ENCODE results near the gene PRMT1.
A peak's percentile ranks its signal among the peaks of the same experiment; 100 is the strongest.

PRMT1 gene

GRCh38 chr19:49676136-49676783 is 811 bp upstream of the PRMT1 start:
- Histone ChIP-seq H3K4me3 (ENCODE audit: extremely low read depth, insufficient read depth, low read length, poor library complexity, severe bottlenecking) (peak overlapping the region; percentile 94), H3K4me1 (ENCODE audit: control insufficient read depth, insufficient read depth, low read length, poor library complexity, severe bottlenecking) (peaks cover 15% of the 10 kb centered on the region), H3K27ac (ENCODE audit: low read depth, low read length, severe bottlenecking) (peak overlapping the region; percentile 97), H3K36me3 (ENCODE audit: control insufficient read depth, insufficient read depth, low read length) (peaks cover 26% of the 10 kb centered on the region), H3K9me3 (ENCODE audit: control insufficient read depth, low read length) (no peaks in the 10 kb centered on the region)
- WGBS, 2 experiments (ENCODE audit: insufficient coverage in 2 of 2): 0% methylated on average over 17 to 22 of the region's 27 CpGs

- Histone ChIP-seq H3K4me1 (ENCODE audit: control insufficient read depth, insufficient read depth, low read length, poor library complexity, severe bottlenecking) (peaks cover 15% of the 10 kb centered on the region), H3K4me3 (ENCODE audit: extremely low read depth, insufficient read depth, low read length, poor library complexity, severe bottlenecking) (peak overlapping the region; percentile 94)
- 0% methylated on average over 24 to 33 of the region's 34 CpGs for WGBS, 2 experiments (ENCODE audit: insufficient coverage in 2 of 2)
Observed at GRCh38 chr19:49676784-49677230, 264 bp upstream of the PRMT1 start.

GRCh38 chr19:49677901-49678674 is 1.0 kb downstream of the PRMT1 start:
- Histone ChIP-seq H3K36me3 (ENCODE audit: control insufficient read depth, insufficient read depth, low read length) (peaks cover 34% of the 10 kb centered on the region), H3K9me3 (ENCODE audit: control insufficient read depth, low read length) (no peaks in the 10 kb centered on the region), H3K27ac (ENCODE audit: low read depth, low read length, severe bottlenecking) (peak overlapping the region; percentile 95), H3K4me3 (ENCODE audit: extremely low read depth, insufficient read depth, low read length, poor library complexity, severe bottlenecking) (peak overlapping the region; percentile 94), H3K4me1 (ENCODE audit: control insufficient read depth, insufficient read depth, low read length, poor library complexity, severe bottlenecking) (peaks cover 15% of the 10 kb centered on the region)
- WGBS, 2 experiments (ENCODE audit: insufficient coverage in 2 of 2): 8 to 11% methylated on average over 13 of the region's 21 CpGs

More at GRCh38 chr19:49676784-49677230, 264 bp upstream of the PRMT1 start:
- Histone ChIP-seq H3K36me3 (ENCODE audit: control insufficient read depth, insufficient read depth, low read length) (peaks cover 28% of the 10 kb centered on the region), H3K27ac (ENCODE audit: low read depth, low read length, severe bottlenecking) (peak overlapping the region; percentile 97), H3K9me3 (ENCODE audit: control insufficient read depth, low read length) (no peaks in the 10 kb centered on the region)

GRCh38 chr19:49678985-49679770 is 2.1 kb downstream of the PRMT1 start:
- Histone ChIP-seq H3K4me3 (ENCODE audit: extremely low read depth, insufficient read depth, low read length, poor library complexity, severe bottlenecking) (peak overlapping the region; percentile 14), H3K27ac (ENCODE audit: low read depth, low read length, severe bottlenecking) (no peak overlapping the region), H3K36me3 (ENCODE audit: control insufficient read depth, insufficient read depth, low read length) (peaks cover 34% of the 10 kb centered on the region), H3K4me1 (ENCODE audit: control insufficient read depth, insufficient read depth, low read length, poor library complexity, severe bottlenecking) (peaks cover 15% of the 10 kb centered on the region), H3K9me3 (ENCODE audit: control insufficient read depth, low read length) (no peaks in the 10 kb centered on the region)
- 78% methylated on average over 4 to 8 of the region's 12 CpGs for WGBS, 2 experiments (ENCODE audit: insufficient coverage in 2 of 2)

GRCh38 chr19:49679771-49680413 is 2.8 kb downstream of the PRMT1 start:
- Histone ChIP-seq H3K4me1 (ENCODE audit: control insufficient read depth, insufficient read depth, low read length, poor library complexity, severe bottlenecking) (peaks cover 15% of the 10 kb centered on the region), H3K27ac (ENCODE audit: low read depth, low read length, severe bottlenecking) (peak overlapping the region; percentile 78), H3K36me3 (ENCODE audit: control insufficient read depth, insufficient read depth, low read length) (peaks cover 41% of the 10 kb centered on the region), H3K9me3 (ENCODE audit: control insufficient read depth, low read length) (no peaks in the 10 kb centered on the region), H3K4me3 (ENCODE audit: extremely low read depth, insufficient read depth, low read length, poor library complexity, severe bottlenecking) (peak overlapping the region; percentile 14)
- WGBS, 2 experiments (ENCODE audit: insufficient coverage in 2 of 2): 61 to 71% methylated on average over 4 to 5 of the region's 10 CpGs

GRCh38 chr19:49680421-49681351 is 3.6 kb downstream of the PRMT1 start:
- peaks cover 49% of the 10 kb centered on the region for H3K36me3 ChIP-seq (ENCODE audit: control insufficient read depth, insufficient read depth, low read length)
- H3K4me1 ChIP-seq (ENCODE audit: control insufficient read depth, insufficient read depth, low read length, poor library complexity, severe bottlenecking): peaks cover 15% of the 10 kb centered on the region
- 36 to 39% methylated on average over 34 to 37 of the region's 40 CpGs for WGBS, 2 experiments (ENCODE audit: insufficient coverage in 2 of 2)
- peak overlapping the region; percentile 14 for H3K4me3 ChIP-seq (ENCODE audit: extremely low read depth, insufficient read depth, low read length, poor library complexity, severe bottlenecking)
- H3K9me3 ChIP-seq (ENCODE audit: control insufficient read depth, low read length): no peaks in the 10 kb centered on the region
- H3K27ac ChIP-seq (ENCODE audit: low read depth, low read length, severe bottlenecking): peak overlapping the region; percentile 78

- Histone ChIP-seq H3K4me3 (ENCODE audit: extremely low read depth, insufficient read depth, low read length, poor library complexity, severe bottlenecking) (no peak overlapping the region), H3K36me3 (ENCODE audit: control insufficient read depth, insufficient read depth, low read length) (peaks cover 57% of the 10 kb centered on the region)
- 97 to 98% methylated on average over 17 to 19 of the region's 19 CpGs for WGBS, 2 experiments (ENCODE audit: insufficient coverage in 2 of 2)
Observed at GRCh38 chr19:49681830-49682229, 4.8 kb downstream of the PRMT1 start.

GRCh38 chr19:49682274-49682673 is 5.2 kb downstream of the PRMT1 start:
- no peak overlapping the region for H3K27ac ChIP-seq (ENCODE audit: low read depth, low read length, severe bottlenecking)
- 96% methylated on average over 5 to 8 of the region's 8 CpGs for WGBS, 2 experiments (ENCODE audit: insufficient coverage in 2 of 2)
- H3K4me3 ChIP-seq (ENCODE audit: extremely low read depth, insufficient read depth, low read length, poor library complexity, severe bottlenecking): no peak overlapping the region
- no peaks in the 10 kb centered on the region for H3K9me3 ChIP-seq (ENCODE audit: control insufficient read depth, low read length)
- H3K36me3 ChIP-seq (ENCODE audit: control insufficient read depth, insufficient read depth, low read length): peaks cover 61% of the 10 kb centered on the region
- peaks cover 15% of the 10 kb centered on the region for H3K4me1 ChIP-seq (ENCODE audit: control insufficient read depth, insufficient read depth, low read length, poor library complexity, severe bottlenecking)

More at GRCh38 chr19:49681830-49682229, 4.8 kb downstream of the PRMT1 start:
- H3K9me3 ChIP-seq (ENCODE audit: control insufficient read depth, low read length): no peaks in the 10 kb centered on the region
- no peak overlapping the region for H3K27ac ChIP-seq (ENCODE audit: low read depth, low read length, severe bottlenecking)
- H3K4me1 ChIP-seq (ENCODE audit: control insufficient read depth, insufficient read depth, low read length, poor library complexity, severe bottlenecking): peaks cover 15% of the 10 kb centered on the region

GRCh38 chr19:49683814-49684250 is 6.8 kb downstream of the PRMT1 start:
- WGBS, 2 experiments (ENCODE audit: insufficient coverage in 2 of 2): 96% methylated on average over 16 to 18 of the region's 18 CpGs
- H3K27ac ChIP-seq (ENCODE audit: low read depth, low read length, severe bottlenecking): no peak overlapping the region
- peaks cover 21% of the 10 kb centered on the region for H3K4me1 ChIP-seq (ENCODE audit: control insufficient read depth, insufficient read depth, low read length, poor library complexity, severe bottlenecking)
- H3K36me3 ChIP-seq (ENCODE audit: control insufficient read depth, insufficient read depth, low read length): peaks cover 75% of the 10 kb centered on the region
- H3K9me3 ChIP-seq (ENCODE audit: control insufficient read depth, low read length): no peaks in the 10 kb centered on the region
- no peak overlapping the region for H3K4me3 ChIP-seq (ENCODE audit: extremely low read depth, insufficient read depth, low read length, poor library complexity, severe bottlenecking)

Data from mesodermal cell (in vitro differentiated cells).